Vagina (tissue), 2 donors: ENCODE measurements around the gene RETREG1.
"Not testable (repeated sequence)": the region's sequence is repeated elsewhere in the genome, so short reads cannot be mapped to it uniquely, and the experiment has no call there.

Experiments used
- POLR2A ChIP-seq, 2 donors: fragments of 450-650 bp; IDR thresholded peaks; one replicate each; pipeline ENCODE4 v1.6.1; 2017; ENCODE audit warnings: antibody characterized with exemption in 2 of 2, mild to moderate bottlenecking in 2 of 2, moderate library complexity in 2 of 2
- POLR2AphosphoS5 ChIP-seq, 2 donors: sonication (generic); formaldehyde crosslinking; IDR thresholded peaks; one replicate each; pipeline ENCODE4 v1.9.0; 2017; ENCODE audit warnings: antibody characterized with exemption in 2 of 2, mild to moderate bottlenecking in 2 of 2, low read depth in 1 of 2; ENCODE audit not compliant: insufficient read depth in 1 of 2
- TF ChIP-seq, protein P1 (sequence below), 3 experiments: fragments of 450-650 bp in 2 of 3; fragments of 200-600 bp in 1 of 3; sonication (generic) in 1 of 3; IDR thresholded peaks; one replicate each; pipeline ENCODE4 v1.5.1; 2017 to 2019; ENCODE audit warnings: antibody characterized with exemption in 3 of 3, mild to moderate bottlenecking in 2 of 3, moderate library complexity in 2 of 3

DNA sequence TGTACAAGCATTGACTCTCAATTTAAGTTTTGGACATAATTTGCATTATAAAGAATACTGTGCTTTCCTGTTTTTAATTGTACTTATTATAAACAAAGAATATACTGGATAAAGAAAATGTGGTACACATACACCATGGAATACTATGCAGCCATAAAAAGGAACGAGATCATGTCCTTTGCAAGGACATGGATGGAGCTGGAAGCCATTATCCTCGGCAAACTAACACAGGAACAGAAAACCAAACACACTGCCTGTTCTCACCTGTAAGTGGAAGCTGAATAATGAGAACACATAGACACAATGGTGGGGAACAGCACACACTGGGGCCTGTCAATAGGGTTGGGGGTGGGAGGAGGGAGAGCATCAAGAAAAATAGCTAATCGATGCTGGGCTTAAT is 140.4 kb downstream of the RETREG1 start:
- TF ChIP-seq POLR2A (IDR thresholded peaks at IDR 0.05); POLR2AphosphoS5 (IDR thresholded peaks at IDR 0.05; ENCODE audit: insufficient read depth in 1 of 2, low read depth in 1 of 2): not testable (repeated sequence)
- TF ChIP-seq, protein P1, sequence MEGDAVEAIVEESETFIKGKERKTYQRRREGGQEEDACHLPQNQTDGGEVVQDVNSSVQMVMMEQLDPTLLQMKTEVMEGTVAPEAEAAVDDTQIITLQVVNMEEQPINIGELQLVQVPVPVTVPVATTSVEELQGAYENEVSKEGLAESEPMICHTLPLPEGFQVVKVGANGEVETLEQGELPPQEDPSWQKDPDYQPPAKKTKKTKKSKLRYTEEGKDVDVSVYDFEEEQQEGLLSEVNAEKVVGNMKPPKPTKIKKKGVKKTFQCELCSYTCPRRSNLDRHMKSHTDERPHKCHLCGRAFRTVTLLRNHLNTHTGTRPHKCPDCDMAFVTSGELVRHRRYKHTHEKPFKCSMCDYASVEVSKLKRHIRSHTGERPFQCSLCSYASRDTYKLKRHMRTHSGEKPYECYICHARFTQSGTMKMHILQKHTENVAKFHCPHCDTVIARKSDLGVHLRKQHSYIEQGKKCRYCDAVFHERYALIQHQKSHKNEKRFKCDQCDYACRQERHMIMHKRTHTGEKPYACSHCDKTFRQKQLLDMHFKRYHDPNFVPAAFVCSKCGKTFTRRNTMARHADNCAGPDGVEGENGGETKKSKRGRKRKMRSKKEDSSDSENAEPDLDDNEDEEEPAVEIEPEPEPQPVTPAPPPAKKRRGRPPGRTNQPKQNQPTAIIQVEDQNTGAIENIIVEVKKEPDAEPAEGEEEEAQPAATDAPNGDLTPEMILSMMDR (IDR thresholded peaks at IDR 0.05), result not testable (repeated sequence)
